NCI-H1436 treated with DMSO at 0.1 percent for 48 hours (cell line): ENCODE results near the gene LRRC8A.
A peak's percentile ranks its signal among the peaks of the same experiment; 100 is the strongest.
"Not testable (repeated sequence)": the region's sequence is repeated elsewhere in the genome, so short reads cannot be mapped to it uniquely, and the experiment has no call there.

Experiments used
- DNase-seq: peaks from one replicate; lab custom pipeline; 2025; lab: John Stamatoyannopoulos, UW

Gene LRRC8A

DNA sequence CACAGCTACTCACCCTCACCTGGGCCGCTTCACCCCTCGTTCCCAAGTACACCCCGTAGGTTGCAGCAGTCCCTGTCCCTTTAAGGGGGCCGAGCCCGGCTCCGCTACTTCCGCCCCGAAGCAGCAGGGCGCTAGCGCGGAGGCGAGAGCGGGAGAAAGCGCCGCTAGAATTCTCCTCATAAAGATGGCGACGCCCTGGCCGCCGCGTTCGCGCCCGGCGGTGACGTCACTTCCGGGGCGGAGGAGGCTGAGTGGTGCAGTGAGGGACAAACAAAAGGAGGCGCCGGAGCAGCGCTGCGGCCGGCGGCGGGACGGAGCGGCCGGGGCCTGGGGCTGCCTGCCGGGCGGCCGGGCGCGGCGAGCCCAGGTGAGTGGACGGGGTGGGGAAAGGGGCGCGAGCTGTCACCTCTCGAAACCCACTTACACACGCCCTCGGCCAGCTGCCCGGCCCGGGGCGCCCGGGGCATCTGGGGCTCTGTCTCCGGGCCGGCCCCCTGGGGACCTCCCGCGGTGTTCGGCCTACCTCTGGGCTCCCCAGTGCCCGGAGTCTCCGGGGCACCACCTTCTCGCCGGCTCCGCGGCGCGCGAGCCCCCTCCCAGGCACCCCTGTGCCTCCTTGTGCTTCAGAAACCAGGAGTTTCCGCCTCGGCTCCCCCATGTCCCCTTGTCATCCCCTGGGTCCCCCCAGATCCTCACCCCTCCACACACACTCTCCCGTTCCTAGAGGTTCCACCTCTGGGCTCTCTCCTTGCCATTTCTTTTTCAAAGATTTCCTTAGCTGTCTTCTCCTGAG lies at the start of gene LRRC8A, which contains the start of gene KYAT1:
LRRC8A (plus strand) TSS at position 250 of the 793 bp plus-strand sequence. CDS start 25,032 bp downstream, outside the sequence.
KYAT1 (minus strand) TSS at position 67 of the 793 bp plus-strand sequence. CDS start 36,545 bp downstream, outside the sequence.
- DNase-seq: peak; percentile 78

DNA sequence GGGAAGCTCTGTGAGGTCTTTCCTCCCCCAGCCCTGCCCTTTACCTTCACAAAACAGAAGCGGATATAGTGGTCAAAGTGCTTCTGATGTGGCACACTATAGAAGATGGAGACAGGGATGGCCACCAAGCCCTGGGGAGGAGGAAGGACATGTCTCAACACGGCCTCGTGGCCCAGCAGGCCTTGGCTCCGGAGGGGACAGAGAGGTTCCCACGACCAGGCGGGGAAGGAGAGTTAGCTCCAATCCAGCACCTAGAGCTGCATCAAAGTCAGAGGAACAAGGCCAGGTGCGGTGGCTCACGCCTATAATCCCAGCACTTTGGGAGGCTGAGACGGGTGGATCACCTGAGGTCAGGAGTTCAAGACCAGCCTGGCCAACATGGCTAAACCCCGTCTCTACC lies 48.2 kb upstream of the LRRC8A start:
- no peak for DNase-seq

DNA sequence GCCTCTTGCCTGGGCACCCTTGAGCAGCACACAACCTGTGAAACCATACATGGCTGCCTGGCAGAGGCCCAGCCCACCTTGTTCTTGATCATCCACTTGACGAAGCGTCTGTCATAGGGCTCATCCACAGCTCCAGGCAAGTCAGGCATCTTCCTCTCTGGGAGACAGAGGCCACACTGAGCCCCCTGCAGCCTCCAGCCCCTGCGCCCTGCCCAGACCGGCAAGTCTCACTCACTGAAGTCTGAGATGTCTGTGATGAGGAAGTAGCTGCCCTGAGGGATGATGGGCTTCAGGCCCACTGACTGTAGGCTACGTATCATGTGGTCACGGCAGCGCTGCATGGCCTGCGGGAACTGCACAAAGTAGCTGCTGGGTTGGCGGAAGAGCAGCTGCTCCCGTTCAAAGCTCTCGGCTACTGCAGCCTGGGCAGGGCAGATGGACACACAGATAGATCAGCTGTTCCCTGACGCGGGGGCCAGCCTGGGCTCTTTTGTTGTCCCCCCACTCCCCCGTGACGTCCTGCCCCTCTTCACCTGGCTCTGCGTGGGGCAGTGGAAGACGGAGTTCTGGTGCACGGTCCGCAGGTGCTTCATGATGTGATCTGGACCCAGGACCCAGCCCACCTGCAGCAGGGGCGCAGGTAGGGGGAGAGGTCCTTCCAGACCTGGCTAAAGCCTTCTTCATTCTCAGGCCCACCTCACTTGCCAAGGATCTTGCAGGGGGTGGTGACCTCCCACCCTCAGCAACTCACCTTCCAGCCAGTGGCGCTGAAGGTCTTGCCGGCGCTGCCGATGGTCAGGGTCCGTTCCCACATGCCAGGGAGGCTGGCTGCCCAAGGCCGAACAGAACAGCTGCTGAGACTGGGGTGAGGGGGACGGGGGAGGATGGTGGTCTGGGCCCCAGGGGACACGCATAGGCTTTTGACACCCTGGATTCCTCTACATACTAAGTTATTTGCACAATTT lies 46.4 kb upstream of the LRRC8A start:
- no peak for DNase-seq

DNA sequence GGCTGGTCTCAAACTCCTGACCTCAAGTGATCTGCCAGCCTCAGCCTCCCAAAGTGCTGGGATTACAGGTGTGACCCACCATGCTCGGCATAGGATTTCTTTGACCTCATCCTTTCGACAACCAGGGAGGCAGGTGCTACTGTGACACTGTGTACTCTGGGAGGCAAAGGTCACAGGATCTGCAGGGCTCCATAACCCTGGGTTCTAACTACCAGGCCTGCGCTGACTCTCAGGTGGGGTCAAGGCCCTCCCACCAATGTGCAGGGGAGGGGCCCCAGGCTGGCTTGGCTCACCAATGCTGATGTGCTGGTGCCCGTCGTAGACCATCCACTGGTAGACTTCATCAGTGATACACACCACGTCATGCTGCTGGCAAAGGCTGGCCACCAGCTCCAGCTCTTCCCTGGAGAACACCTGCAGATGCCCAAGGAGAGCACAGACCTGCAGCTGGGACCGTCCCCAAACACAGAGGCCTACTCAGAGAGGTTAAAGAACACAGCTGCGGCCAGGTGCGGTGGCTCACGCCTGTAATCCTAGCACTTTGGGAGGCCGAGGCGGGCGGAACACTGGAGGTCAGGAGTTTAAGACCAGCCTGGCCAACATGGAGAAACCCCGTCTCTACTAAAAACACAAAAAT lies 45.3 kb upstream of the LRRC8A start:
- no peak for DNase-seq

DNA sequence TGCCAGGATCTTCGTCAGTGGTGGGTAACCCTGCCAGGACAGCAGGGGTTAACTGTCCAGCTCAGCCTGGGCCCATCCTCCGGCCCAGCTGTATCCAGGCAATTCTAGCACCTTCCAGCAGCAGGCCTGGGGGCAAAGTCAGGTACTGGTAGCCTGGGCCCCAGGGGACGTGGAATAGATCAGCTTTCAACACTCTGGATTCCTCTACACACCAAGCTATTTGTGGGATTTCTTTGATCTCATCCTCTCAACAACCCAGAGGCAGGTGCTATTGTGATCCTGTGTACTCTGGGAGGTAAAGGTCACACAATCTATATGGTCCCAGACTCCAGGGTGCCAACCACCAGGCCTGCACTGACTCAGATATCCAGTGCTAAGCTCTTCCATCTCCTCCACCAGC lies 43.6 kb upstream of the LRRC8A start:
- DNase-seq: no peak

DNA sequence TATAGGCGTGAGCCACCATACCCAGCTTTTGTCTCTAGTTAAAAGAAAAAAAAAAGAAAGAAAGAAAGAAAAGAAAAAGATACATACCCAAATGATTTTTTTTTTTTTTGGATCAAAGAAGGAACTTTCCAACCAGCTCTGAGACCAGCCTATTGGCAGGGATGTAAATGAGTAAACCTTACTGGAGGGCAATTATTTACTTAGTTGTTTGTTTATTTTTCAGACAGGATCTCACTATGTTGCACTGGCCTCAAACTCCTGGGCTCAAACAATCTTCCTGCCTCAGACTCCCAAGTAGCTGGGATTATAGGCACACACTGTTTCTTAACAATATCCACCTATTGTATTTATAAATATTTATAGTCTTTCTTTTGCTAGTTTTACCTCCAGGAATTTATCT lies 41.4 kb upstream of the LRRC8A start:
- DNase-seq: no peak

DNA sequence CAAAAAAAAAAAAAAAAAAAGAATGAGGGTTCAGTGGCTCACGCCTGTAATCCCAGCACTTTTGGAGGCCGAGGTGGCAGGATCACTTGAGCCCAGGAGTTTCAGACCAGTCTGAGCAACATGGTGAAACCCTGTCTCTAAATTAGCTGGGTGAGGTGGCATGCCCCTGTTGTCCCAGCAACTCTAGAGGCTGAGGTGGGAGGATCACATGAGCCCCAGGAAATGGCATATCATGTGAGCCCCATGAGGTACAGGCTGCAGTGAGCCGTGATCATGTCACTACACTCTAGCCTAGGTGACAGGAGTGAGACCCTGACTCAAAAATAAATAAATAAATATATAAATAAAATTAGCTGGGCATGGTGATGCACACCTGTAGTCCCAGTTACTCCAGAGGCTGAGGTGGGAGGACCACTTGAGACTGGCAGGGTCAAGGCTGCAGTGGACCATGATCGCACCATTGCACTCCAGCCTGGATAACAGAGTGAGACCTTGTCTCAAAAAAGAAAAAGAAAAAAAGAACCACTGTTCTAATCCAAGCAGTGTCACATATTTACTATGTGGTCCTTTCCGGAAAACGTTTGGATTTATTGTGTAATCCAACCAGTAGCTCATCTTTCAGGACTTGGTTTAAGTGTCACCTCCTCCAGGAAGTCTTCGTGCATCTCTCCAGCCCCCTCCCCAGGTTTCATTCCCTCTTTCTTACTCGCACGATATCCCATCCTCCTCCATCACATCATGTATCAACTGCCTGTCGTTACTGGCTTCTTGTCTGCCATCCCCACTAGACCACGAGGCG lies 40.0 kb upstream of the LRRC8A start:
- DNase-seq: no peak

DNA sequence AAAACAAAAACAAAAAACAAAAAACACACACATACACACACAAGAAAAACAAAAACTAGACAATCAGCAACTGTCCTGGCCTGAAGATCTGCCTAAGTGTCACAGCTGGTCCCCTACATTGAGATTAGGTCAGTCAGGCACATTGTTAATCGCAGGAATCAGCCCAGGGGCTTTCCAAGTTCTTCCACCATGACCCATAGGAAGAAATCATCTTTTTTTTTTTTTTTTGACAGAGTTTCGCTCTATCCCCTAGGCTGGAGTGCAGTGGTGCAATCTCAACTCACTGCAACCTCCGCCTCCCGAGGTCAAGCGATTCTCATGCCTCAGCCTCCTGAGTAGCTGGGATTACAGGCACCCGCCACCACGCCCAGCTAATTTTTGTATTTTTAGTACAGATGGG lies 38.8 kb upstream of the LRRC8A start:
- DNase-seq: not testable (repeated sequence)

DNA sequence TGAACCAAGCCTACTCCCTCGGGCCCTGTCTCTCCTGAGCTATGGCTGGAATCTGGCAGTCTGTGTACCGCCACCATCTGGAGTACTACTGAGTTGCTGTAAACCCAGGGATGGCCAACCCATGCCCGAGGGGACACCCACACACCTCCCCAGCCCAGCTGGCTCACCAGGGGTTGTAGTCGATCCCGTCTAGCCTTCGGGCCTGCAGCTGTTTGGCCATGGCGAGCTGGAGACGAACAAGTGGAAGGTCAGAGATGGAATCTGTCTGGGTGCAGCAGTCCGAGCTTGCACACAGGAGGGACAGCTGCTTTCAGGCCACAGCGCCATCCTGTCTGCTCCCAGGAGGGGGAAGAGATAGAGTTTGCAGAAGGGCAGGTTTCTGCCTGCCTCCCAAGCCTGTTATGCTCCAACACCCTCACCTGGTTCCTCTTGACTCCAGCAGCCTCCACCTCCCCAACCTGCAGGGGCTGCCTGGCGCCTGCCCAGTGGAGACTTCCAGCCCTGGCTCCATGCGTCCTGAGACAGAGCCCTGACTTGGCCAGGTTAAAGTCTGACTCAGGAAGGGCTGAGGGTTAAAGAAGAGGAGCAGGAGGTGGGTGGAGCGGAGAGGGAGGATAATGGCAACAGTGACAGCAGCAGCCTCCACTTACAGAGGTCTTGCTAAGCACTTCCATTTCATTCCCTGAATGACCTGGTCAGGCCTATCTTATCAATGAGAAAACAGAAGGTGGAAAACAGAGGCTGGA lies 36.6 kb upstream of the LRRC8A start:
- DNase-seq: no peak

DNA sequence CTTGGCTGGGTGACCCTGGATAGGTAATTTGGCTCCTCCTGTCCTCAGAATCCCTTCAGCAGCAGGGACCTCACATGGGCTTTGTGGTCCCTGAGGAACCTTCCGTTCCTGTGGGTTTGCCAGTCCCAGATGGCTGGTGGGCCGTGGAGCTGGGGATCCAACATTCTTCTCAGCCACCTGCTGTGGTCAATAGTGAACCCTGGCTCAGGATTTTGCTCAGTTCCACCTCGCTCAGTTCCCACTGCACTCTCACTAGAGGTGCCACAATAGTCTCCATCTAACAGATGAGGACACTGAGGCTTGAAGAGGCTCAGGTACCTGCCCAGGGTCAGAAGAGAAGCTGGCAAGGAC lies 35.3 kb upstream of the LRRC8A start:
- no peak for DNase-seq

DNA sequence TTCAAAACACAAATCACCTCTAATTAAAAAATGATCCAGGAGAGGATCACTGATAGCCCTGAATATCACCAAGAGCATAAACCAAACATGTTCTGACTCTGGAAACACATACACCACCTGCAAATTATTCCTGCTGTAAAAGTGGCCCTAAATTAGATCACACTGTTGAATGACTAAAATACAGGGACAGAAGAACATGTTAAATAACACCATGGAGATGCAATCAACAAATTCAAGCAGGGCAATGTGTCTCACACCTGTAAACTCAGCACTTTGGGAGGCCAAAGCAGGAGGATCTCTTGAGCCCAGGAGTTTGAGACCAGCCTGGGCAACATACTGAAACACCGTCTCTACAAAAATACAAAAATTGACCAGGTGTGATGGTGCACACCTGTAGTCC lies 34.1 kb upstream of the LRRC8A start:
- DNase-seq: no peak

DNA sequence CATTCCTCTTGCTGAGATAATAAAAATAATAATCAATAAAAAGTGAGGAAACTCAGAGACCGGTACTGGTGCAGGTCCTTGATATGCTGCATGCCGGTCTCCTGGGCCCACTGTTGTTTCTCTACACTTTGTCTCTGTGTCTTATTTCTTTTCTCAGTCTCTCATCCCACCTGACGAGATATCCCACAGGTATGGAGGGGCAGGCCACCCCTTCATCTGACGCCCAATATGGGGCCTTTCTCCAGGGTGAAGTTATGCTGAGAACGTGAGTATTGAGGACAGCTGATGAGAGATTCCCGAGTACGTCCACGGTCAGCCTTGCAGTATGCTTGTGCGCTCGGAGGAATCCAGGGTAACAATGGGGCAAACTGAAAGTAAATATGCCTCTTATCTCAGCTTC lies 30.9 kb upstream of the LRRC8A start:
- DNase-seq: not testable (repeated sequence)

DNA sequence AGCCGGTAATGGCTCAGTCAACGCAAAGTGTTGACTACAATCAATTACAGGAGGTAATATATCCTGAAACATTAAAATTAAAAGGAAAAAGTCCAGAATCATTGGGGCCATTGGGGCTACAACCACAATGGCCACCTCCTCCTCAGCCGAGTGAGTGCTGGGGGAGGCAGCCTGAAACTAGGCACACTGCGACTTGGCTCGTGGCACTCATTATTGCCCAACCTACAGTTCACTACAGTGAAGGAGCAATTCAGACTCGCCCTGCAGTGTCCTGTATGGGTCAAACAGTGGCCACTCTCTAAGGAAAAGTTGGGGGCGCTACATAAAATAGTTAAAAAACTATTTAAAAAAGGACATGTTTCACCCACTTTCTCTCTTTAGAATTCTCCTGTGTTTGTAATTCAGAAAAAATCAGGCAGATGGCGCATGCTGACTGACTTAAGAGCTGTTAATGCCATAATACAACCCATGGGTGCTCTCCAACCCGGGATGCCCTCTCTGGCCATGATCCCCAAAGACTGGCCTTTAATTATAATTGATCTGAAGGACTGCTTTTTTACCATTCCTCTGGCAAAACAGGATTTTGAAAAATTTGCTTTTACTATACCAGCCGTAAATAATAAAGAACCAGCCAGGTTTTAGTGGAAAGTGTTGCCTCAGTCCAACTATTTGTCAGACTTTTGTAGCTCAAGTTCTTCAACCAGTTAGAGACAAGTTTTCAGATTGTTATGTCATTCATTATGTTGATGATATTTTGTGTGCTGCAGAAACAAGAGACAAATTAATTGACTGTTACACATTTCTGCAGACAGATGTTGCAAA lies 29.9 kb upstream of the LRRC8A start:
- not testable (repeated sequence) for DNase-seq

DNA sequence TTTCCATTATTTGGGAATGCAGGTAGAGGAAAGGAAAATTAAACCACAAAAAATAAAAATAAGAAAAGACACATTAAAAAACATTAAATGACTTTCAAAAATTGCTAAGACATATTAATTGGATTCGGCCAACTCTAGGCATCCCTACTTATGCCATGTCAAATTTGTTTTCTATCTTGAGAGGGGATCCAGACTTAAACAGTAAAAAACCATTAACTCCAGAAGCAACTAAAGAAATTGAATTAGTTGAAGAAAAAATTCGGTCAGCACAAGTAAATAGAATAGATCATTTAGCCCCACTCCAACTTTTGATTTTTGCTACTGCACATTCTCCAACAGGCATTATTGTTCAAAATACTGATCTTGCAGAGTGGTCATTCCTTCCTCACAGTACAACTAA lies 29.3 kb upstream of the LRRC8A start:
- DNase-seq: not testable (repeated sequence)

DNA sequence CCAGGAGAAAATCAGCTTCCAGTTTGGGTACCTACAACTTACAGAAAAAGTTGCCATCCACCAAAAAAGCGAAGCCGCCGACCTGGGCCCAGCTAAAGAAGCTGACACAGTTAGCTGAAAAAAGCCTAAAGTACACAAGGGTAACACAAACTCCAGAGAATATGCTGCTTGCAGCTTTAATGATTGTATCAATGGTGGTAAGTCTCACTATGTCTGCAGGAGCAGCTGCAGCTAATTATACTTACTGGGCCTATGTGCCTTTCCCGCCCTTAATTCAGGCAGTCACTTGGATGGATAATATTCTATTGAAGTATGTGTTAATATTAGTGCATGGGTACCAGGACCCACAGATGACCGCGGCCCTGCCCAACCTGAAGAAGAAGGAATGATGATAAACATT lies 27.5 kb upstream of the LRRC8A start:
- DNase-seq: not testable (repeated sequence)

DNA sequence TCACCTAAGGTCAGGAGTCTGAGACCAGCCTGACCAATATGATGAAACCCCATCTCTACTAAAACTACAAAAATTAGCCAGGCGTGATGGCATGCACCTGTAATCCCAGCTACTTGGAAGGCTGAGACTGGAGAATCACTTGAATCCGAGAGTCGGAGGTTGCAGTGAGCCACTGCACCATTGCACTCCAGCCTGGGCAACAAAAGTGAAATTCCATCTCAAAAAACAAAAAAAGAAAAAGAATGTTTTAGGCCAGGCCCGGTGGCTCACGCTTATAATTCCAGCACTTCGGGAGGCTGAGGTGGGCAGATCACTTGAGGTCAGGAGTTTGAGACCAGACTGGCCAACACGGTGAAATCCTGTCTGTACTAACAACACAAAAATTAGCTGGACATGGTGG lies 23.5 kb upstream of the LRRC8A start:
- DNase-seq: not testable (repeated sequence)

DNA sequence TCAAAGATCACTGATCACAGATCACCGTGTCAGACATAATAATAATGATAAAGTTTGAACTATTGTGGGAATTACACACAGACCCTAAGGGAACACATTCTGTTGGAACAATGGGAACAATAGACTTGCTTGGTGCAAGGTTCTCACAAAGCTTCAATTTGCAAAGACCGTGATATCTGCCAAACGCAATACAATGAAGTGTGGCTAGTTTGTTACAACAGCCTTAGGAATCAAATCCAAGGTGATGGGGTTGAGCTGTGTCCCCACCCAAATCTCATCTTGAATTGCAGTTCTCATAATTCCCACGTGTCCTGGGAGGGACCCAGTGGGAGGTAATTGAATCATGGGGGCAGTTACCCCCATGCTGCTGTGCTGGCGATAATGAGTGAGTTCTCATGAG lies 21.0 kb upstream of the LRRC8A start:
- DNase-seq: no peak

DNA sequence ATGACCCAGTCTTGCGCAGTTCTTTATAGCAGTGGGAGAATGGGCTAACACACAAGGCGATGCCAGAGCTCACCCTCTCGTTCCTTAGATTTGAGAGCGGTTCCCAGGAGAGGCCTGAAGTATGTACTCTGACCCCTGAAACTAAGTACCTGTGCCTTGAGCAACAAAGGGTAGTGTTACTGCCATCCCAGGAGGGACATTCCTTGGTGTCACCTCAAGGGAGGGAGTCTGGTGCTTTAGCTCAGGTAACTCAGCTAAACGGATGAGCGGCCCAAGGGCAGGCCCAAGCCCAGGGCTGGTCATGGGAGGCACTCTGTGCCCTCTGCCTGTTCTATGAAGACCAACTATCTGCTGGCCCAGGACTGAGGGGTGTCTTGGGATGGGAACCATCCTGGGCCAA lies 20.4 kb upstream of the LRRC8A start:
- DNase-seq: no peak

DNA sequence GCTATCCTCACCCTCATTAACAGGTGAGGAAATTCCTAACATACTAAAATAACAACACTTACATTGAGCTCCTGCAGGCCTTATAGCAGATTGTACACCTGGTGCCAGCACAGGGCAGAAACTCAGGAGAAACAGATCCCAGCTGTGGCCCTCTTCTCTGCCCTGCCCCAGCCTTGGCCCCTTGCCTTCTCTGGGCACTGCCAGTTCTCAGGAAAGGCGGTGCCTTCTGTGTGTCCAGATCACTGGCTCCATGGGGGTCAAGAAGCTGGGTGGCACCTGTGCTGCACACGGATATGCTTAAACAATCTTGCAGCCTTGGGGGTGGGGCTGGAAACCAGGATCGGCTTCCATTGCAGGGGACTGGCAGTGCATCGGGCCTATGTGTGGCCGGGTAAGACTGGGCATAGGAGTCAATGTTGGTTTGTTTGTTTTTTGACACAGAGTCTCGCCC lies 19.5 kb upstream of the LRRC8A start:
- DNase-seq: no peak

DNA sequence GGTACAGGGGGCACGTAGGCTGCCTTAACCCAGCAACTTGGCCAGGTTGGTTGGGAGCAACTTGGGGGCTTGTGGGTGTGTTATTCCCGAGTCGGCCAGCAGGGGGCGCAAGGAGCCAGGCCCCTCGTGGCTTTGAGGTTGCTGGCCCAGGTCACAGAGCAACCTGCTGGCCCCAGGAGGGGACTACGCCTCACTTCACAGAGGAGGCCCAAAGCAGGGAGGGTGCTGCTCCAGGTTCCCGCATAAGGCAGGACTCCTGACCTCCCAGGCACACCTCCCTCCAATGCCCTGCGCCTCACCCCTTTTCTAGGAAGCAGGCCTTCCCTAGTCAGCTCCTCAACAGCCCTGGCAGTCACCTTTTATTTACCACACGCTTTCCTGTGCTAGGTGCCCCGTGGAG lies 18.3 kb upstream of the LRRC8A start:
- DNase-seq: no peak
